AG04450 (cell line): ENCODE results near the gene CAMP. TPM values are rescaled to one million over a fixed set of nuclear protein-coding genes. Genes with fewer than 3 reads are reported as not detected.

Experiments used
- CTCF ChIA-PET: fragments of 300-600, 350-600 bp; formaldehyde crosslinking; extraction: SDS; loops from one replicate; lab custom pipeline; 2022; ENCODE audit warnings: antibody characterized with exemption, inconsistent platforms; lab: Charles Lee
- POLR2A ChIA-PET: fragments of 350-600 bp; formaldehyde crosslinking; extraction: SDS; loops from one replicate; lab custom pipeline; 2021; ENCODE audit warnings: antibody characterized with exemption, inconsistent platforms; lab: Yijun Ruan, JAX
- DNase-seq: peaks from one replicate; pipeline ENCODE4 v3.0.0-alpha.2; 2011; ENCODE audit warnings: low read depth, low spot score
- H3K27ac ChIP-seq: one replicate; pipeline ENCODE4 v1.5.1; 2012; ENCODE audit warnings: low read depth, low read length, control low read depth
- H3K27me3 ChIP-seq: one replicate; pipeline ENCODE4 v1.6.0; 2012; ENCODE audit warnings: low read length; ENCODE audit not compliant: control insufficient read depth, insufficient read depth
- H3K4me3 ChIP-seq: 2 replicates; pipeline ENCODE4 v1.5.1; 2011; ENCODE audit warnings: mild to moderate bottlenecking, low read depth, low read length, control low read depth
- H3K9me3 ChIP-seq: 2 replicates; pipeline ENCODE4 v1.5.1; 2012; ENCODE audit warnings: low read length; ENCODE audit not compliant: control insufficient read depth, insufficient read depth
- CTCF ChIP-seq: IDR thresholded peaks from 2 replicates; pipeline ENCODE4 v1.5.1; 2011; ENCODE audit warnings: low read depth, low read length, control low read depth, inconsistent platforms
- polyA plus RNA-seq: library from polyadenylated mRNA; depleted of rRNA; stranded (reverse); fragments of >200 nt; gene quantifications from 2 replicates; pipeline ENCODE4 v1.2.3, GENCODE V29; 2011

Gene CAMP
- polyA plus RNA-seq, 1 experiment = not detected

- no peak for DNase-seq
- no peak overlapping the region for H3K27ac ChIP-seq
- H3K9me3 ChIP-seq = no peaks in the 10 kb centered on the region
- no peaks in the 10 kb centered on the region for H3K27me3 ChIP-seq
- peak; percentile 86 for TF ChIP-seq CTCF
- CTCF ChIA-PET = interaction anchor here (0.5 to 5.9 kb wide), 39 partner anchors 10 to 881 kb away, joined by 3 to 169 read pairs (median 4); partner anchors contain the start of genes CAMP, CCDC51, PLXNB1 and TMA7
- POLR2A ChIA-PET = interaction anchor here (0.5 to 1.2 kb wide), 3 partner anchors 70 to 242 kb away, joined by 4 to 8 read pairs (median 5); no protein-coding TSS in a partner anchor
- no peak overlapping the region for H3K4me3 ChIP-seq
These were observed 28.7 kb upstream of the CAMP start for GRCh38 chr3:48194446-48195071.

- ChIA-PET POLR2A (no interaction called here), CTCF (interaction anchor here (1.9 kb wide), 1 partner anchor 240 kb away, joined by 4 read pairs; no protein-coding TSS in a partner anchor)
- no peak for TF ChIP-seq CTCF
- Histone ChIP-seq H3K9me3 (no peaks in the 10 kb centered on the region), H3K27ac (no peak overlapping the region), H3K27me3 (no peaks in the 10 kb centered on the region), H3K4me3 (no peak overlapping the region)
- no peak for DNase-seq
These were observed 26.7 kb upstream of the CAMP start for GRCh38 chr3:48196611-48197010.

GRCh38 chr3:48199117-48199516 lies 24.2 kb upstream of the CAMP start:
- Histone ChIP-seq H3K9me3 (no peaks in the 10 kb centered on the region), H3K27me3 (no peaks in the 10 kb centered on the region), H3K27ac (no peak overlapping the region), H3K4me3 (no peak overlapping the region)
- TF ChIP-seq CTCF = no peak
- CTCF ChIA-PET = interaction anchor here (1.2 kb wide), 1 partner anchor 237 kb away, joined by 8 read pairs; no protein-coding TSS in a partner anchor
- no peak for DNase-seq
- POLR2A ChIA-PET = interaction anchor here (0.5 kb wide), 1 partner anchor 42 kb away, joined by 3 read pairs; the partner anchor contains the start of gene ZNF589

- no peak overlapping the region for H3K4me3 ChIP-seq
- no peak for DNase-seq
- no peak for TF ChIP-seq CTCF
- ChIA-PET CTCF (no interaction called here), POLR2A (no interaction called here)
- peaks cover 2% of the 10 kb centered on the region for H3K27me3 ChIP-seq
- H3K9me3 ChIP-seq = no peaks in the 10 kb centered on the region
- H3K27ac ChIP-seq = no peak overlapping the region
These were observed 20.7 kb upstream of the CAMP start for GRCh38 chr3:48202632-48203031.

GRCh38 chr3:48208076-48208475 lies 15.2 kb upstream of the CAMP start:
- Histone ChIP-seq H3K27ac (no peak overlapping the region), H3K4me3 (no peak overlapping the region), H3K27me3 (peaks cover 2% of the 10 kb centered on the region), H3K9me3 (no peaks in the 10 kb centered on the region)
- CTCF ChIA-PET = no interaction called here
- DNase-seq = no peak
- no peak for TF ChIP-seq CTCF
- POLR2A ChIA-PET = no interaction called here
